ENCODE measurements around the gene SPG7. TPM values are rescaled to one million over a fixed set of nuclear protein-coding genes. Genes with fewer than 3 reads are reported as not detected.

SPG7 gene
- total RNA-seq, 1 donor, result 78.1 TPM

DNA sequence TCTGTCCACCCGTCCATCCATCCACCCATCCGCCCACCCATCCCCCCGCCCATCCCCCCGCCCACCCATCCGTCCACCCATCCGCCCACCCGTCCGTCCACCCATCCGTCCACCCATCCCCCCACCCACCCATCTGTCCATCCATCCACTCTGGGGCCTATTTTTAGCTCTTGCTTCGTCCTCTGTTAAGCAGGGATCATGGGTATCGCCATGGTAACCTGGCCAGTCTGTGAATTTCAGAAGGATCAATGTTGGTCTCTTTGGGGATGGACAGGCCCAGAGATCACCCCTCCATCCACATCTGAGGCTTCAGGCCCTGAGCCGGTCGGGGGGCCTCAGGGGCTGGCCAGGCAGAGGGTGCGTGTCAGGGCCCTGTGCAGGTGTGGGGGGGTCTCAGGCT is 90.0 kb downstream of the SPG7 start:
- peak; percentile 37 for DNase-seq (ENCODE audit: low read depth)
- TF ChIP-seq, protein P1, sequence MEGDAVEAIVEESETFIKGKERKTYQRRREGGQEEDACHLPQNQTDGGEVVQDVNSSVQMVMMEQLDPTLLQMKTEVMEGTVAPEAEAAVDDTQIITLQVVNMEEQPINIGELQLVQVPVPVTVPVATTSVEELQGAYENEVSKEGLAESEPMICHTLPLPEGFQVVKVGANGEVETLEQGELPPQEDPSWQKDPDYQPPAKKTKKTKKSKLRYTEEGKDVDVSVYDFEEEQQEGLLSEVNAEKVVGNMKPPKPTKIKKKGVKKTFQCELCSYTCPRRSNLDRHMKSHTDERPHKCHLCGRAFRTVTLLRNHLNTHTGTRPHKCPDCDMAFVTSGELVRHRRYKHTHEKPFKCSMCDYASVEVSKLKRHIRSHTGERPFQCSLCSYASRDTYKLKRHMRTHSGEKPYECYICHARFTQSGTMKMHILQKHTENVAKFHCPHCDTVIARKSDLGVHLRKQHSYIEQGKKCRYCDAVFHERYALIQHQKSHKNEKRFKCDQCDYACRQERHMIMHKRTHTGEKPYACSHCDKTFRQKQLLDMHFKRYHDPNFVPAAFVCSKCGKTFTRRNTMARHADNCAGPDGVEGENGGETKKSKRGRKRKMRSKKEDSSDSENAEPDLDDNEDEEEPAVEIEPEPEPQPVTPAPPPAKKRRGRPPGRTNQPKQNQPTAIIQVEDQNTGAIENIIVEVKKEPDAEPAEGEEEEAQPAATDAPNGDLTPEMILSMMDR (IDR thresholded peaks at IDR 0.05; ENCODE audit: insufficient read depth, low read length), result no peak
- H3K4me3 ChIP-seq (ENCODE audit: low read depth, low read length), result no peak overlapping the region

DNA sequence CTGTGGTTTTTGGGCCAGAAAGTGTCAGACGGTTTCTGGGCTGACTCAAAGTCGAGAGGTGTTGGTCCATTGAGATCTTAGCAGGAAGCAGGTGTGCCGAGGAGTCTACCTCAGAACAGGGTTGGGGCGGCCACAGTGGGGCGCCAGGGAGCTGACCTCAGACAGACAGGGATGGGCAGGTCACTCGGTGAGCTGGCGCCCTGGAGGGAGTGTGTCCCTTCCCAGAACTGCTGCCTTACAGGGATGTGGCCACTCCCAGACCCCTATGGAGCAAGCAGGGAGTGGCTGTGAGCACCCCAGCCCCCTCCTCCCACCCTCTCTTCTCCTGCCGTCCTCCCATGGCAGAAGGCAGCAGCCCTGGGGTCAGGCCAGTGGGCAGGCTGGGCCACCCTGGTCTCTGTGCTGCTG is 91.3 kb downstream of the SPG7 start:
- H3K4me3 ChIP-seq (ENCODE audit: low read depth, low read length), result no peak overlapping the region
- TF ChIP-seq, protein P1 (IDR thresholded peaks at IDR 0.05; ENCODE audit: insufficient read depth, low read length), result peak; percentile 35
- DNase-seq (ENCODE audit: low read depth), result no peak

DNA sequence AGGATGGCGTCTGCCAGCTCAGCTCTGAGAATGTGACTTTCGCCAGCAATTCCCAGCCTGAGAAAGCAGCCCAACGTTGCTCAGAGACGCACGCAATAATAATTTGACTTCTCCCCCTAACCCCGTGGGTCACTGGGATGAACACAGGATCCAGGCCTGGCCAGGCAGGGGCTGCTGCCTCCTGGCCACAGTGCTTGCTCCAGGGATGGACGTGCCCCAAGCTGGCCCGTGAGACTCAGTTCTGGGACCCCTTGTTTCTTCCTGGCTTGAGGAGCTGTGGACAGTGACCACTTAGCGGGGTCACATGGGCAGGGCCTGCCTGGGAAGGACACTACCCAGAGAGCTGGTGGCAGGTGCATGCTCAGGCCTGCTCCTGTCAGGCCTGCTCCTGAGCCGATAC is 91.7 kb downstream of the SPG7 start:
- no peak for DNase-seq (ENCODE audit: low read depth)
- TF ChIP-seq, protein P1 (IDR thresholded peaks at IDR 0.05; ENCODE audit: insufficient read depth, low read length), result no peak
- H3K4me3 ChIP-seq (ENCODE audit: low read depth, low read length), result no peak overlapping the region

DNA sequence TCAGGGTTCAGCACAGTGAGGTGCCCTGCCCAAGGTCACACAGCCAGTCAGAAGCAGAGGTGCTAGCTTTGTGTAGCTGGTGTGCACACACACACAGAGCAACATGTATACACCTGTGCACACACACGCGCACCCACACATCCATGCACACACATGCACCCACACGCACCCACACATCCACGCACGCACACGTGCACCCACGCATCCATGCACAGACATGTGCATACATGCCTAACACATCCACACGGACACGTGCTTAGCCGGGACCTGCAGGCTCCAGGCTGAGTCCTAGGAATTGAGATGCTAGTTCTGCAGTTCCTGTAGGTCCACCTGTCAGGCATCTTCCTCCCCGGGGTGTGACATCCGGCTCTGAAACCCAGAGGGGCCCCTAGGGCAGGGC is 92.2 kb downstream of the SPG7 start:
- no peak for DNase-seq (ENCODE audit: low read depth)
- TF ChIP-seq, protein P1 (IDR thresholded peaks at IDR 0.05; ENCODE audit: insufficient read depth, low read length), result no peak
- H3K4me3 ChIP-seq (ENCODE audit: low read depth, low read length), result no peak overlapping the region

DNA sequence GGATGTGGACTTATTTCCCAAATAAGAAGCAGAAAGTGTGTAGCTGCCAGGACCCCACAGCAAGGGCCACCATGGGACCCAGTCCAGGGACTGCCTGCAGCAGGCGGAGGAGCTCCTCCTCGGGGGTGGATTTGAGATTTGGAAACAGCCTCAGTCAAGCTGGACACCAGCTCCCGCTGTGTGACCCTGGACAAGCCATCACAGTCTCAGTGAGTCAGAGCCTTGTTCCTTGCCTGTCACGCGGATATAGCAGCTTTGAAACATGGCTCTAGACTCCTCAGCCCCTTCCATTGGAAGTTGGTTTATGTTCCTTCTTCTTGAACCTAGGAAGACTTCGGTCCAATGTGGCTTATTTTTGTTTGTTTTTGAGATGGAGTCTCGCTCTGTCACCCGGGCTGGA is 92.8 kb downstream of the SPG7 start:
- H3K4me3 ChIP-seq (ENCODE audit: low read depth, low read length), result no peak overlapping the region

DNA sequence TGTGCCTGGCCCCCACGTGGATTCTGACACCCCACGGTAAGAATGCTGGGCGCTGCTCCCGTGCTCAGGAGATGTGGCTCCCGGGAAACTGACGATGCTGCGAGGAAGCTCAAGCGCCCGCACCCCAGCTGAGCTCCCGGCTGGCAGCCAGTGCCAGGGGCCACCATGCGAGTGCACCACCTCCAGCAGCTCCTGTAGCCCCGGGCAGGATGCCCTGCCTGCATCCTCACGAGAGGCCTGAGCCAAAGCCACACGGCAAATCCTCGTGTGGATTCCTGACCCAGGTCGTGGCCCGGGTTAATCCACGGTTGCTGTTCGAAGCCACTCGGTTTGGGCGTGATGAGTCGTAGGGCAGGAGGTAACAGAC is 93.7 kb downstream of the SPG7 start:
- DNase-seq (ENCODE audit: low read depth), result no peak
- no peak overlapping the region for H3K4me3 ChIP-seq (ENCODE audit: low read depth, low read length)
- TF ChIP-seq, protein P1 (IDR thresholded peaks at IDR 0.05; ENCODE audit: insufficient read depth, low read length), result no peak

More for the DNA sequence above, 92.8 kb downstream of the SPG7 start:
- DNase-seq (ENCODE audit: low read depth), result no peak
- TF ChIP-seq, protein P1 (IDR thresholded peaks at IDR 0.05; ENCODE audit: insufficient read depth, low read length), result no peak

DNA sequence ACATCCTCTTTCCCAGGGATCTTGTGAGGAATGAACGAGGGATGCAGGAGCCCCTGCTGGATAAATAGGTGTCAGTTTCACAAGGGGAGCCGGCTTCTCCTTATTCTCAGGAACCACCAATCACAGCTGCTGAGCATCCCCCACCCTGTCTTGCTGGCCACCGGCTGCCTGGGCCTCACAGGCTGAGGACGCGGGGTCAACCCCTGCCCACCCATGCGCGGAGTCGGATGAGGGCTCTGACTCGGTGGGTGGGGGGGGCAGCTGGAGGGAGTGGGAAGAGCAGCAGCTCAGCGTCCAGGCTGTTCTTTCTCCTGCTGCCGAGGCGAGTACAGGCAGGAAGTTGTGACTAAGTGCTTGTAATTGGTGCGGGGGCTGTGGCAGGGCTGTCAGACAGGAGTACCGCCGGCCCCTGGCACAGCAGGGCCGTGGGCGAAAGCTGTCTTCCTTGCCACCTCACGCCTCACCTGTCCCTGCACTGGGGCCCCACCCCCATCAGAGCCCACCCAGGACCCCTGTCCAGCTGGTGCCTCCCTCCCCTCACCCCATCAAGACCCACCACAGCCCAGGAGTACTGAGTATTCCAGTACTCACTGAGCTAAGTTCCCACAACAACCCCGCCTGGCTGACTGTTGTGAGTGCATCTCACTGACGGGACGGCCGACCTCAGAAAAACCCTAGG is 94.2 kb downstream of the SPG7 start:
- TF ChIP-seq, protein P1 (IDR thresholded peaks at IDR 0.05; ENCODE audit: insufficient read depth, low read length), result no peak
- H3K4me3 ChIP-seq (ENCODE audit: low read depth, low read length), result peak overlapping the region; percentile 25
- DNase-seq (ENCODE audit: low read depth), result peak; percentile 73
